T1000 (cell line): ENCODE results near the gene SOX15.

Experiments used
- DNase-seq: peaks from one replicate; lab custom pipeline; 2025; ENCODE audit warnings: mixed read lengths; lab: John Stamatoyannopoulos, UW

SOX15 gene

GRCh38 chr17:7557775-7558543 is 31.9 kb downstream of the SOX15 start:
- no peak for DNase-seq

DNA sequence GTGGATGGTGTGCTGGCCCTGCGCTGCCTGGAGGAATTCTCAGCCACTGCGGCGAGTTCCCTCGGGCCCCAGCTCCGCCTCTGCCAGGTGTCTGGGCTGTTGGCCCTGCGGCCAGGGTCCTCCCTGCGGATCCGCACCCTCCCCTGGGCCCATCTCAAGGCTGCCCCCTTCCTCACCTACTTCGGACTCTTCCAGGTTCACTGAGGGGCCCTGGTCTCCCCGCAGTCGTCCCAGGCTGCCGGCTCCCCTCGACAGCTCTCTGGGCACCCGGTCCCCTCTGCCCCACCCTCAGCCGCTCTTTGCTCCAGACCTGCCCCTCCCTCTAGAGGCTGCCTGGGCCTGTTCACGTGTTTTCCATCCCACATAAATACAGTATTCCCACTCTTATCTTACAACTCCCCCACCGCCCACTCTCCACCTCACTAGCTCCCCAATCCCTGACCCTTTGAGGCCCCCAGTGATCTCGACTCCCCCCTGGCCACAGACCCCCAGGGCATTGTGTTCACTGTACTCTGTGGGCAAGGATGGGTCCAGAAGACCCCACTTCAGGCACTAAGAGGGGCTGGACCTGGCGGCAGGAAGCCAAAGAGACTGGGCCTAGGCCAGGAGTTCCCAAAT is 32.6 kb downstream of the SOX15 start:
- DNase-seq, result no peak

DNA sequence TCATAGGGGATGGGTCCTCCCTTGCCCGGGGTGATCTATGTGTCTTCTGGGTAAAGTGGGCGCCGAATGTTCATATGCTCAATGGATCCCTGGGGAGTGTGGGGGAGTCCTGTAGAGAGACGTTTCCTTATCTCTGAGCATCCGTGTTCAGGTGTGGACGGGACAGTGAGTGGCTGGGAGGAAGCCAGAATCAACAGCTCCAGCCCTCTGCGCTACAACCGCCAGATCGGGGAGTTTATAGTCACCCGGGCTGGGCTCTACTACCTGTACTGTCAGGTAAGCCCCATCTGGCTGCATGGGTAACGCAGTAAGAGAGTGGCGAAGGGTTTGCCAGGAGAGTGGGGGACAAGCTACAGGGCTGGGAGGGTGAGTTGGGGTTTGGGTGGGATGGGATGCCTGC is 33.3 kb downstream of the SOX15 start:
- no peak for DNase-seq

DNA sequence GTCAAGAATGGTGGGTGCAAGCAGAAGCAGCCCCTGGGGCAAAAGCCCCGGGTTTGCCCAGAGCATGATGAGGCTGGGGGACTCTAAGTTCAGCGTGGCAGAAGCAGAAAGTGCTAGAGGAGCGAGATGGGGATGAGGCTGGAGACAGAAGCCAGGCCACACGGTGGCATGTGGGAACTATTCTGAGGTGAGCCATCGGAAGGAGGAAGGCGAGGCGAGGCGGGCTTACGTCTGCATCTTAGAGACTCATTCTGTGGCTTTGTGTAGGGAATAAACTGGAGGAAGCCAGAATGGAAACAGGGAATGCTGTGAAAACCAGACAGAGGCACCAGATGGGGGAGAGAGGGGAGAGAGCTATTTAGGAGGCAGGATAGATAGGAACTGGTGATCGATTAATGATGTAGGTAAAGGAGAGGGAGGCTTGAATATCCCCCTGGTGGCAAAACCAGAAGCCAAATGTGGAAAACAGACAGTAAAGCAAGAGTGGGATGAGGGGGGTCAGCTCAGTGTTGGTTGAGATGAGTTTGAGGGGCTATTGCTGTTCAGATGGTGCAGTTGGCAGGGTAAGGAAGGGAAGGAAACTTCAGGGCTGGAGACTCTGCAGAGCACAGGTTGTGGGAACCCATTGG is 34.5 kb downstream of the SOX15 start:
- no peak for DNase-seq

DNA sequence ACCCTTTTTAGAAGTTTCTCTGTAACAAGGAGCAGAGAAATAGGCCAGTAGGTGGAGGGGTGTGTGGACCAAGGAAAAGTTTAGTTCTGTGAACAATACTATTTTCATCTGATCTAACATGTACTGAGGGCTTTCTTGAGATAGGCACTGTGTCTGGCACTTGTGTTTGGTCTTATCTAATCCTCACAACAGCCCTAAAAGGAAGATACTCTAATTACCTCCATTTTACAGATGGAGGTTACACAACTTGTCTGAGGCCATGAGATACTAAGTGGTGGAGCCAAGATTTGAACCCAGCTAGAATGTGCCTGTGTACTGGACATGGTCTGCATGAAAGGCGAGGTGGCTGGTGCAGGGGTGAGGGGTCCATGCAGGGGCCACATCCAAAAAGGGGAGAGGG is 36.5 kb downstream of the SOX15 start:
- no peak for DNase-seq

- no peak for DNase-seq
Measured at GRCh38 chr17:7552621-7553051, 37.3 kb downstream of the SOX15 start.

DNA sequence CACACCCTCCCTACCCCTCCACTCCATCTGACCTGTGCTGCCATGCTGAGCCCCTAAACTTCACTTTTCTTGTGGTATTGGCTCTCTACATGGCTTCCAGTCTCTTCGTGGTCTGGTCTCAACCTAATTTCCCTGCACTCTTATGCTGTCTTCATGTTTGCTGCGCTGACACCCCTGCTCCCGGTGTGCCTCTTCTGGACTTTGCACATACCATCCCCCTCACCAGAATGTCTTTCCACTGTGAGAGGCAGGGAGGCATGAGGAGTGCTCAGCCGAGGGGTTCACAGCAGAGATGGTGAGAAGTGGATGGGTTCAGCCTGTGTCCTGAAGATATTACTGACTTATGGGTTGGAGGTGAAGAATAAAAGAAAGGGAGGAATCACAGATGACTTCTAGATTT is 38.5 kb downstream of the SOX15 start:
- DNase-seq, result no peak

DNA sequence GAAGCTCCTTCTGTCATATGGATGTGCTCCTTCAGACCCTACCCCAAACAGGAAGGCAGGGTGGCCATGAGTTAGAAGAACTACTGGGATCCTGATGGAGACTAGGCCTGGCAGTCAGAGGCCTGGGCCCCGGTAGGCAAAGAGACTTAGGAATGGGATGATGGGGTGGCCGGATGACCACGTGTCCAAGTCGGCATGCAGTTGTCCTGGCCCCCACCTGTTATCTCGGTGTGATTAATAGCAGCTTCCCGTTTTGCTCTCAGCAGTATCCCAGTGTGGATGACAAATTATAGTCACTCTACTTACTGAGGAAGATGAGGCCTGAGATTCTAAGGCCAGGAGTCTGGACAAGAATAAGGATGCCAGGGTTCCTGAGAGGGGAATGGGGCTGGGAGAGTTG is 39.5 kb downstream of the SOX15 start:
- no peak for DNase-seq

- DNase-seq, result no peak
Measured at GRCh38 chr17:7549401-7550055, 40.4 kb downstream of the SOX15 start.

GRCh38 chr17:7548585-7549400 is 41.1 kb downstream of the SOX15 start, which contains the start of gene TNFSF12:
TNFSF12 (plus strand) TSS chr17:7549058; CDS start chr17:7549154, 96 bp downstream.
- DNase-seq, result peak; percentile 12

- no peak for DNase-seq
Measured at GRCh38 chr17:7544911-7545310, 45.0 kb downstream of the SOX15 start.

DNA sequence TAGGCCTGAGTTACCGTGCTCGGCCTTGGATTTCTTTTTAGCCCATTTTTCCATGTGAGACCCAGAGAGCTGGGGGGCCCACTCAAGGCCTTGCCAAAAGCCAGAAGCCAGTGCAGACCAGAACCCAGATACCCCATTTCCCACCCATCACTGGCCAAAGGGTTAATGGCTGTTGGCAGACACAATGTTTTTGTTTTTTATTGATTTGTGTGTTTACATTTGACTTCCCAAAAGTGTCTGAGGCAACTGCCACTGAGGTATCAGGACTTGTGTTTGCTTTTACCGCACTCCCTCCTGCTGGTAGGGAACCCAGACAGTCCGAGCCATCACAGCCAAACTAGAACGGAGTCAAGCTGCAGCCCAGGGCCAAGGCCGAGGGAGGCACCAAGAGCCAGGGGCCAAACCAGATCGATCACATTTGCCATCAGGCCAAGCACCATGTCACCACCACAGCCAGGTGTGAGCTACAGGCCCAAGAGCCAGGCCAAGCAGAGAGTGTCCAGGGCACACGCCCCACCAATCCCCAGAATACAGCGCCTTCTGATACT is 48.7 kb downstream of the SOX15 start:
- no peak for DNase-seq

DNA sequence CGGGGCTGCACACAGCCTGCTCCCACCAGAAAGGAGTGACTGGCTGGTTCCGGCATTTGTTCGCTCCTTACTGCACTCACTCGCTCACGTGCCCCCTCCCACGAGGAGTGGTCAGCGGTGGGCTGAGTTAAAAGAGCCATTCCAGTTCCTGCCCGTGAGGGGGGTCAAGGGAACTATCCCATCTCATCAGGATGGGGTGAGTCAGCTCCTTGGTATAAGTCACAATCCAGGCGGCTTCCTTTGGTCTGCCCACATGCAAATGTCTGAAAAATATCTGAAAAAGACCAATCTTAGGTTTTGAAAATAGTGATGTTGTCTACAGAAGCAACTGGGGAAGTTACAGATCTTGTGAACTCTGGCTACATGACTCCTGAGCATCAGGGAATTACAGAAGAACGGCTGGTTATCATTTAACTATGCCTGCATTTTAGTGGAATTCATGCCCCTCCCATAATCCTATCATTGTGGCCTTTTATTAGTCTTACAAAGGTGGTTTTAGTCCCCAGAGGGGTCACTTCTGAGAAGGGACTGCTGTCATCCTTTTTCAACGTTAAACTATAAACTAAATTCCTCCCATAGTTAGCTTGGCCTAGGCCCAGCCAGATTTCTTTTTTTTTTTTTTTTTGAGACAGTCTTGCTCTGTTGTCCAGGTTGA is 50.9 kb downstream of the SOX15 start:
- peak; percentile 18 for DNase-seq
